WERI-Rb-1 (cell line): ENCODE measurements around the gene CHST13.

Experiments used
- DNase-seq: peaks from one replicate; pipeline ENCODE4 v3.0.0-alpha.2; 2020
- H3K27ac ChIP-seq: fragments of 250-450 bp; sonication (Bioruptor Pico); 2 replicates; pipeline ENCODE4 v1.5.1; 2020; ENCODE audit warnings: mild to moderate bottlenecking, moderate library complexity
- H3K27me3 ChIP-seq: fragments of 250-450 bp; sonication (Bioruptor Pico); 2 replicates; pipeline ENCODE4 v1.5.1; 2021; ENCODE audit warnings: mild to moderate bottlenecking, low read depth, moderate library complexity; ENCODE audit not compliant: insufficient read depth, severe bottlenecking
- H3K36me3 ChIP-seq: fragments of 250-450 bp; sonication (Bioruptor Pico); 2 replicates; pipeline ENCODE4 v1.5.1; 2020; ENCODE audit warnings: mild to moderate bottlenecking, moderate library complexity
- H3K4me3 ChIP-seq: 2 replicates; pipeline ENCODE4 v1.5.1; 2011; ENCODE audit warnings: low read depth, mild to moderate bottlenecking, control low read depth, low read length
- H3K9me3 ChIP-seq: fragments of 250-450 bp; sonication (Bioruptor Pico); 2 replicates; pipeline ENCODE4 v1.5.1; 2021; ENCODE audit warnings: mild to moderate bottlenecking, moderate library complexity; ENCODE audit not compliant: severe bottlenecking
- TF ChIP-seq, protein P1 (sequence below): IDR thresholded peaks from 2 replicates; pipeline ENCODE4 v1.5.1; 2011; ENCODE audit warnings: low read depth, mild to moderate bottlenecking, control low read depth, inconsistent platforms, low read length

Gene CHST13

DNA sequence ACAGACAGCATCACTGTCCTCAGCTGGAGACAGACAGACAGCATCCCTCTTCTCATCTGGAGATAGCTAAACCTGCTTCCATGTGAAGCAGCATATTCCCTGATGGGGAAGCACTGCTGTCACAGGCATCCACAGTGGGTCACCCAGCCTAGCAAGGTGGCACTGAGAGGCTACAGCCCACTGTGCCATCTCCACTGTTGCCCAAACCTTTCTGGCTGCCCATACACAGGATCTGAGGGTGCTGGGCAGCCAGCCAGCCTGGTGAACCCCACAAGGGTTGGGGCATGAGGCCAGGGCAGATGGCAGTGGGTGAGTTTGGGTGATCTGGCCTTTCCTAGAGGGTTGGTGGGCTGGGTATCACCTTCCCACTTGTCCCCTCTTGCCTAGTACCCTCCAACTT is 11.7 kb downstream of the CHST13 start:
- DNase-seq, result no peak
- no peaks in the 10 kb centered on the region for H3K36me3 ChIP-seq
- no peak overlapping the region for H3K4me3 ChIP-seq
- TF ChIP-seq, protein P1, sequence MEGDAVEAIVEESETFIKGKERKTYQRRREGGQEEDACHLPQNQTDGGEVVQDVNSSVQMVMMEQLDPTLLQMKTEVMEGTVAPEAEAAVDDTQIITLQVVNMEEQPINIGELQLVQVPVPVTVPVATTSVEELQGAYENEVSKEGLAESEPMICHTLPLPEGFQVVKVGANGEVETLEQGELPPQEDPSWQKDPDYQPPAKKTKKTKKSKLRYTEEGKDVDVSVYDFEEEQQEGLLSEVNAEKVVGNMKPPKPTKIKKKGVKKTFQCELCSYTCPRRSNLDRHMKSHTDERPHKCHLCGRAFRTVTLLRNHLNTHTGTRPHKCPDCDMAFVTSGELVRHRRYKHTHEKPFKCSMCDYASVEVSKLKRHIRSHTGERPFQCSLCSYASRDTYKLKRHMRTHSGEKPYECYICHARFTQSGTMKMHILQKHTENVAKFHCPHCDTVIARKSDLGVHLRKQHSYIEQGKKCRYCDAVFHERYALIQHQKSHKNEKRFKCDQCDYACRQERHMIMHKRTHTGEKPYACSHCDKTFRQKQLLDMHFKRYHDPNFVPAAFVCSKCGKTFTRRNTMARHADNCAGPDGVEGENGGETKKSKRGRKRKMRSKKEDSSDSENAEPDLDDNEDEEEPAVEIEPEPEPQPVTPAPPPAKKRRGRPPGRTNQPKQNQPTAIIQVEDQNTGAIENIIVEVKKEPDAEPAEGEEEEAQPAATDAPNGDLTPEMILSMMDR, result no peak
- H3K27ac ChIP-seq, result no peak overlapping the region
- H3K9me3 ChIP-seq, result no peaks in the 10 kb centered on the region
- no peaks in the 10 kb centered on the region for H3K27me3 ChIP-seq

DNA sequence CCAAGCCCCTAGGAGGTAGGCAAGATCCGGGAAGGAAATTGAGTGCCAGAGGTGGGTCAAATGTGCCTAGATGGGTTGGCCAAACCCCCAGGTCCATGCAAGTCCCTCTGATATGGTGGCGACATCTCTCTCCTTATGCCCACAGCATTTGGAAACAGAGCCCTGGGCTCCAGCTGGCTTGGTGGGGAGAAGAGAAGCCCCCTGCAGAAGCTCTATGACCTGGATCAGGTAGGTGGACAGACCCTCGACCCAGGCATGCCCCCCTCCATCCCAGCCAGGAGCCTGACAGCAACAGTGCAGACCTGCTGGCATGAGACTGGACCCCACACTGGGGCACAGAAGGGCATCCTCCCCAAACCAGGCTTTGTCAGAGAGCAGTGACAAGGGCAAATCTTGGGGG is 12.2 kb downstream of the CHST13 start:
- no peak for DNase-seq
- no peak overlapping the region for H3K4me3 ChIP-seq
- no peaks in the 10 kb centered on the region for H3K27me3 ChIP-seq
- TF ChIP-seq, protein P1, result no peak
- H3K36me3 ChIP-seq, result no peaks in the 10 kb centered on the region
- H3K27ac ChIP-seq, result no peak overlapping the region
- H3K9me3 ChIP-seq, result no peaks in the 10 kb centered on the region

DNA sequence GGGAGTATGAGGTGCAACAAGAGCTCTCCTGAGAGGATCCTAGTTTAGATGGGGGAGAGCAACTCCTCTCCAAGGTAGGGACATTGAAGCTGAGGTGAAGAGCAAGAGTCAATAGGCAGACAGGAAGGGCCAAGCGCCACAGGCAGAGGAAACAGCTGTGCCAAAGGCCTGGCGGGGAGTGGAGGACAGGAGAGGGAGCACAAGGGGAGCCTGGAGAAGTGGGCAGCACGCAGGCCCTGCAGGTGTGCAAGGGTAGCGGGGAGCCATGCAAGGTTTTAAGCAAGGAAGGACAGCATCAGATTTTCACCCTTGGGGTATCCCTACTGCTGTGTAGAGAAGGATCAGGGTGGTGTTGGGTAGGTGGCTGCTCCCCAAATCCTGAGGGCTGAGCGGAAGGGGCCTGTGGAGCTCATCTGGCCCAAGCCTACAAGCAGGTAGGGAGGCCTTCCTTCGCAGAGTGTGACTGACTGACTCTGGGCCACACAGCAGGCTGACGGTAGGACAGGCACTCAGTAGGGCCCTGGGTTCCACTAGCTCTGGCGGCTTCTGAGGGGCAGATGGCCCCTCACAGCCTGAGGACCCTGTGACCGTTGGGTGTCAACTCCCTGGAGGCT is 13.3 kb downstream of the CHST13 start:
- TF ChIP-seq, protein P1, result no peak
- no peak for DNase-seq
- no peaks in the 10 kb centered on the region for H3K36me3 ChIP-seq
- H3K9me3 ChIP-seq, result no peaks in the 10 kb centered on the region
- H3K27me3 ChIP-seq, result no peaks in the 10 kb centered on the region
- H3K4me3 ChIP-seq, result no peak overlapping the region
- peak overlapping the region; percentile 9 for H3K27ac ChIP-seq

DNA sequence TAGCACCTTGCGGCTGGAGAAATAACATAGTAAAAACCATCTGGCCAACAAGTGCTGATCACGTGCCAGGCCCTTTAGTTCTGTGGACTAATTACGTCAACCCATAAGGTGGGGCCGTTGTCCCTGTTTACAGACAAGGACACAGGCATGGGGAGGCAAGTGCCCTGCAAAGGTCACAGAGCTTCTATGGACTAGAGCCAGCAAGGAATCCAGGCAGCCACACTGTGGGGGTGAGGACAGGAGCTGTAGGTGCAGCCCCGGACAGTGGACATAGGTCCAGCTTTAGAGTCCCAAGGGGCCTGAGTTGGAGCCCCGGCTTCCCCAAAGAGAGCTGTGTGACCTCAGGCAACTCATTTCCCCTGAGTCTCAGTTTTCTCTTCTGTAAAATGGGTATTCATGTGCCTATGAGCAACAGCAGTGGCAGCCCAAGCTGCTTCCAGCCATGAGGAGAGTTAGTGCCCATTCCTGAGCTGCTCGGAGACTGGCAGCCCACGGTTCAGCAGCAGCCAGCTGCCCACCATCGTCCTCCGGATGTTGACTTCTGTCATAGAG is 13.9 kb downstream of the CHST13 start:
- peak; percentile 40 for DNase-seq
- H3K27me3 ChIP-seq, result no peaks in the 10 kb centered on the region

DNA sequence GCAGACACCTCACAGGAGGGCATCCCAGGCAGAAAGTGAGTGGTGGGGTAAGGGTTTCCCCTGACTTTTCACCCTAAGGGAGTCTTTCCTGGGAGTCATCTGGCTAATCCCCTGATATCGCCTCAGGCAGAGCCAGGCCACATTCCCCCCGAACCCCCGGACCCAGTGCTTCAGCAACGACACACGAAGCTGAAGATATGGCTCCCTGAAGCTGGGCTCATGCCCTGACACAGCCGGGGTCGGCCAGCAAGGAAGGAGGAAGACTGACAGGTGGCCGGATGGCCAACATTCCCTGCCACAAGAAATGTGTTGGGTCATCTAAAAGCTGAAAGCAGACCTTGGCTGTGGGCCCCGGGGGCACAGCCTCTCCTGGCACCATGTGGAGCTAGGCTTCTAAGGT is 14.4 kb downstream of the CHST13 start:
- peak overlapping the region; percentile 18; the same call in 1 of the 2 replicates for H3K27ac ChIP-seq

More for the DNA sequence above, 13.9 kb downstream of the CHST13 start:
- H3K27ac ChIP-seq, result peak overlapping the region; percentile 9; the same call in 1 of the 2 replicates
- TF ChIP-seq, protein P1, result no peak
- no peaks in the 10 kb centered on the region for H3K36me3 ChIP-seq
- H3K9me3 ChIP-seq, result no peaks in the 10 kb centered on the region
- H3K4me3 ChIP-seq, result no peak overlapping the region

More for the DNA sequence above, 14.4 kb downstream of the CHST13 start:
- no peak overlapping the region for H3K4me3 ChIP-seq
- no peaks in the 10 kb centered on the region for H3K9me3 ChIP-seq
- no peaks in the 10 kb centered on the region for H3K27me3 ChIP-seq
- no peak for DNase-seq
- no peaks in the 10 kb centered on the region for H3K36me3 ChIP-seq
- TF ChIP-seq, protein P1, result no peak
